Body of pancreas (tissue), 4 donors: Measurements from ENCODE around the gene PLA2R1. TPM values are rescaled to one million over a fixed set of nuclear protein-coding genes. Genes with fewer than 3 reads are reported as not detected.

Experiments used
- ATAC-seq: fragments of 150-250 bp; one replicate; pipeline ENCODE4 v1.9.1; 2016
- DNase-seq, 4 donors: peaks; one replicate each; pipeline ENCODE4 v3.0.0-alpha.2; 2019
- H3K27ac ChIP-seq, 4 donors: fragments of 200-600 bp; sonication (generic); 1 replicate in 3 of 4; 2 replicates in 1 of 4; pipeline versions ENCODE4 v1.5.1 to v1.6.1; 2016 to 2019; ENCODE audit warnings: mild to moderate bottlenecking in 1 of 4, mixed read lengths in 1 of 4, moderate library complexity in 1 of 4
- H3K27me3 ChIP-seq, 2 donors: fragments of 200-600 bp; sonication (generic); one replicate each; pipeline ENCODE4 v1.6.0; 2016; ENCODE audit warnings: mild to moderate bottlenecking in 1 of 2
- H3K36me3 ChIP-seq, 2 donors: fragments of 200-600 bp; sonication (generic); replicated peaks in 1 of 2; 2 replicates each; pipeline ENCODE4 v1.5.1; 2016; ENCODE audit warnings: low read depth in 2 of 2; ENCODE audit not compliant: insufficient read depth in 1 of 2
- H3K4me1 ChIP-seq: fragments of 200-600 bp; sonication (generic); one replicate; pipeline ENCODE4 v1.6.0; 2016
- H3K4me3 ChIP-seq, 2 donors: fragments of 200-600 bp; sonication (generic); 1 replicate in 1 of 2; 2 replicates in 1 of 2; pipeline ENCODE4 v1.5.1; 2016 to 2019
- H3K9me3 ChIP-seq, 3 donors: fragments of 200-600 bp; sonication (generic); 1 replicate in 2 of 3; 2 replicates in 1 of 3; pipeline ENCODE4 v1.5.1; 2016
- POLR2A ChIP-seq, 3 donors: fragments of 450-650 bp; IDR thresholded peaks; one replicate each; pipeline ENCODE4 v1.6.1; 2016; ENCODE audit warnings: antibody characterized with exemption in 3 of 3, mild to moderate bottlenecking in 2 of 3
- WGBS, 2 donors: methylation state at CpG; one replicate each; pipeline ENCODE4 v1.1.5; 2017; 5-methylcytosine and 5-hydroxymethylcytosine counted together
- intact Hi-C: fragments of 100-400 bp; cut with DNase I; formaldehyde crosslinking; loops from one replicate; pipeline ENCODE4 v1.15.1; 2023
- total RNA-seq, 2 donors: library from RNA; depleted of rRNA; stranded (reverse); fragments of >200 nt; gene quantifications; one replicate each; pipeline ENCODE4 v1.1.0, GENCODE V29; 2016
- TF ChIP-seq, protein P1 (sequence below), 7 experiments: fragments of 450-650 bp in 4 of 7; fragments of 200-600 bp in 3 of 7; sonication (generic) in 3 of 7; IDR thresholded peaks; one replicate each; pipeline ENCODE4 v1.5.1; 2016 to 2019; ENCODE audit warnings: antibody characterized with exemption in 7 of 7

The PLA2R1 gene
- total RNA-seq, 2 donors from 2014 or later: 1.3 to 2.1 TPM

GRCh38 chr2:159912580-159912979 is 149.8 kb downstream of the PLA2R1 start:
- 87 to 88% methylated on average over 4 of the region's 4 CpGs for WGBS, 2 donors
- intact Hi-C loops: no loop called here
- no peaks in the 10 kb centered on the region for H3K4me1 ChIP-seq
- no peak for ATAC-seq
- H3K36me3 ChIP-seq: no peaks in the 10 kb centered on the region
- H3K4me3 ChIP-seq: no peak overlapping the region
- no peak for DNase-seq
- TF ChIP-seq, protein P1, sequence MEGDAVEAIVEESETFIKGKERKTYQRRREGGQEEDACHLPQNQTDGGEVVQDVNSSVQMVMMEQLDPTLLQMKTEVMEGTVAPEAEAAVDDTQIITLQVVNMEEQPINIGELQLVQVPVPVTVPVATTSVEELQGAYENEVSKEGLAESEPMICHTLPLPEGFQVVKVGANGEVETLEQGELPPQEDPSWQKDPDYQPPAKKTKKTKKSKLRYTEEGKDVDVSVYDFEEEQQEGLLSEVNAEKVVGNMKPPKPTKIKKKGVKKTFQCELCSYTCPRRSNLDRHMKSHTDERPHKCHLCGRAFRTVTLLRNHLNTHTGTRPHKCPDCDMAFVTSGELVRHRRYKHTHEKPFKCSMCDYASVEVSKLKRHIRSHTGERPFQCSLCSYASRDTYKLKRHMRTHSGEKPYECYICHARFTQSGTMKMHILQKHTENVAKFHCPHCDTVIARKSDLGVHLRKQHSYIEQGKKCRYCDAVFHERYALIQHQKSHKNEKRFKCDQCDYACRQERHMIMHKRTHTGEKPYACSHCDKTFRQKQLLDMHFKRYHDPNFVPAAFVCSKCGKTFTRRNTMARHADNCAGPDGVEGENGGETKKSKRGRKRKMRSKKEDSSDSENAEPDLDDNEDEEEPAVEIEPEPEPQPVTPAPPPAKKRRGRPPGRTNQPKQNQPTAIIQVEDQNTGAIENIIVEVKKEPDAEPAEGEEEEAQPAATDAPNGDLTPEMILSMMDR (IDR thresholded peaks at IDR 0.05): no peak
- H3K27me3 ChIP-seq: no peaks in the 10 kb centered on the region
- no peak overlapping the region for H3K27ac ChIP-seq
- H3K9me3 ChIP-seq: no peaks in the 10 kb centered on the region

- Histone ChIP-seq H3K9me3 (no peaks in the 10 kb centered on the region), H3K36me3 (no peaks in the 10 kb centered on the region), H3K27ac (no peak overlapping the region), H3K27me3 (no peaks in the 10 kb centered on the region), H3K4me1 (no peaks in the 10 kb centered on the region), H3K4me3 (no peak overlapping the region)
- WGBS, 2 donors: 45 to 48% methylated on average over 2 of the region's 2 CpGs
- no peak for TF ChIP-seq POLR2A (IDR thresholded peaks at IDR 0.05)
- TF ChIP-seq, protein P1 (IDR thresholded peaks at IDR 0.05): no peak
- intact Hi-C loops: no loop called here
- ATAC-seq (no peak), DNase-seq (no peak)
Observed at GRCh38 chr2:159910951-159911350, 151.5 kb downstream of the PLA2R1 start.

DNA sequence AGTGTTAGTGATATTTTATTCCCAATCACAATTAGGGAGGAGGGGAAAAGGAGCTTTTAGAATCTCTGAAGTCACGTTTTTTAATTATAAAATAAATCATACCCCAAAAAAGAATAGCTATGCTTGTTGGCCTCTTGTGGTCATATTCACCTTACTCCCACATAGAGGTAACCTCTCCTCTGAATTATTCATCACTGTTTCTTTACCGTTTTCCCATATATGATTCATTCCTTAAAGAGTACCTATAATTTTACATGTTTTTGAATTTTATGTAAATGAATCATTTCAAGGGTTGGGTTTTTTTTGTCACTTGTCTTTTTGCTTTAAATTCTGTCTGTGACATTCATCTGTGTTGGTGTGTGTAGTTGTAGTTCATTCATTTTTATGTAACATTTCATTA is 153.8 kb downstream of the PLA2R1 start:
- TF ChIP-seq, protein P1 (IDR thresholded peaks at IDR 0.05): no peak
- no peak for TF ChIP-seq POLR2A (IDR thresholded peaks at IDR 0.05)
- ATAC-seq (no peak), DNase-seq (no peak)
- peaks cover 20% of the 10 kb centered on the region for H3K4me1 ChIP-seq
- no peak overlapping the region for H3K4me3 ChIP-seq
- no peak overlapping the region for H3K27ac ChIP-seq
- 70 to 74% methylated on average over 2 of the region's 2 CpGs for WGBS, 2 donors
- no peaks in the 10 kb centered on the region for H3K9me3 ChIP-seq
- intact Hi-C loops: no loop called here
- no peaks in the 10 kb centered on the region for H3K27me3 ChIP-seq
- no peaks in the 10 kb centered on the region for H3K36me3 ChIP-seq

- 15 to 19% methylated on average over 1 of the region's 1 CpG for WGBS, 2 donors
- TF ChIP-seq POLR2A (IDR thresholded peaks at IDR 0.05): no peak
- TF ChIP-seq, protein P1 (IDR thresholded peaks at IDR 0.05): no peak
- H3K9me3 ChIP-seq: no peaks in the 10 kb centered on the region
- no peak for ATAC-seq
- no peak for DNase-seq
- H3K4me1 ChIP-seq: peaks cover 20% of the 10 kb centered on the region
- no peak overlapping the region for H3K4me3 ChIP-seq
- no peaks in the 10 kb centered on the region for H3K36me3 ChIP-seq
- intact Hi-C loops: no loop called here
- no peaks in the 10 kb centered on the region for H3K27me3 ChIP-seq
- no peak overlapping the region for H3K27ac ChIP-seq
Observed at GRCh38 chr2:159907909-159908308, 154.5 kb downstream of the PLA2R1 start.

DNA sequence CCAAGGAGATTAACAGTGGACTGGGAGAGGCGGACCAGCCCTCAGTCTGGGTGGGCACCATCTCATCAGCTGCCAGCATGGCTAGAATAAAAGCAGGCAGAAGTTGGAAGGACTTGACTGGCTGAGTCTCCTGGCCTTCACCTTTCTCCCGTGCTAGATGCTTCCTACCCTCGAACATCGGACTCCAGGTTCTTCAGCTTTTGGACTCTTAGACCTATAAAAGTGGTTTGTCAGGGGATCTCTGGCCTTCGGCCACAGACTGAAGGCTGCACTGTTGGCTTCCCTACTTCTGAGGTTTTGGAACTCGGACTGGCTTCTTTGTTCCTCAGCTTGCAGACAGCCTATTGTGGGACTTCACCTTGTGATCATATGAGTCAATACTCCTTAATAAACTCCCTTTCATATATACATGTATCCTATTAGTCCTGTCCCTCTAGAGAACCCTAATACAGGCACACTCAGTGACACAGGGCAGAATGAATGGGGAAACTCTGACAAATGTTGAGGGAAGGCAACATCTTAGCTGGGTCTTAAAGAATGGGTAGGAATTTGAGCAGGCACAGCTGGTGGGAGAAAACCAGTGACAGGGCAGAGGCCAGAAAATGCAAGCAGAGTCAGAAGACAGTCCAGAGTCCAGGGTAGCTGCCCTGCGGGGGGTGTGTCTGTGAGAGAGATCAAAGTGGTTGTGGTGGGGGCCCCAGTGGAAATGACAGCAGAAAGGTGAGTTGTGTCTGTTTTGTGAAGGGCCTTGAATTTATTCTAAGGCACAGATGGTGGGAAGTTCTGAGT is 156.3 kb downstream of the PLA2R1 start:
- H3K4me3 ChIP-seq: no peak overlapping the region
- no peaks in the 10 kb centered on the region for H3K9me3 ChIP-seq
- TF ChIP-seq, protein P1 (IDR thresholded peaks at IDR 0.05): no peak
- no peak for TF ChIP-seq POLR2A (IDR thresholded peaks at IDR 0.05)
- no peaks in the 10 kb centered on the region for H3K27me3 ChIP-seq
- intact Hi-C loops: no loop called here
- ATAC-seq (no peak), DNase-seq (no peak)
- H3K27ac ChIP-seq: no peak overlapping the region
- 86 to 87% methylated on average over 7 of the region's 7 CpGs for WGBS, 2 donors
- H3K36me3 ChIP-seq: no peaks in the 10 kb centered on the region
- H3K4me1 ChIP-seq: peaks cover 20% of the 10 kb centered on the region
